GM12801 (cell line): ENCODE data around the gene TTC34.

Experiments
- CTCF ChIP-seq: IDR thresholded peaks from one replicate; pipeline ENCODE4 v1.5.1; 2011; ENCODE audit warnings: control low read depth; ENCODE audit not compliant: insufficient read length; ENCODE audit errors: extremely low read depth

TTC34 gene

GRCh38 chr1:2633366-2633935, 168.0 kb downstream of the TTC34 start:
- no peak for TF ChIP-seq CTCF

GRCh38 chr1:2632561-2633361, 168.7 kb downstream of the TTC34 start, which contains the start of gene MMEL1:
MMEL1 (minus strand) TSS chr1:2633016; CDS start chr1:2629484, 3,532 bp downstream.
- no peak for TF ChIP-seq CTCF

GRCh38 chr1:2632051-2632430, 169.5 kb downstream of the TTC34 start:
- no peak for TF ChIP-seq CTCF

- TF ChIP-seq CTCF: no peak
These were observed 170.1 kb downstream of the TTC34 start for GRCh38 chr1:2631136-2632050.

GRCh38 chr1:2630498-2631135, 170.9 kb downstream of the TTC34 start:
- no peak for TF ChIP-seq CTCF

GRCh38 chr1:2629627-2630497, 171.6 kb downstream of the TTC34 start:
- TF ChIP-seq CTCF: no peak
